Skeletal muscle satellite cell (primary cell): ENCODE data around the gene CDH23.

Source experiments
- H3K27me3 ChIP-seq: 2 replicates; pipeline ENCODE4 v1.7.0; 2013; ENCODE audit warnings: low read length; ENCODE audit not compliant: control insufficient read depth, insufficient read depth
- H3K36me3 ChIP-seq: 2 replicates; pipeline ENCODE4 v1.7.0; 2013; ENCODE audit warnings: mild to moderate bottlenecking, control low read depth, low read length; ENCODE audit not compliant: insufficient read depth
- H3K4me1 ChIP-seq: 2 replicates; pipeline ENCODE4 v1.7.0; 2013; ENCODE audit warnings: low read length; ENCODE audit not compliant: control insufficient read depth, insufficient read depth
- H3K4me2 ChIP-seq: 2 replicates; pipeline ENCODE4 v1.7.0; 2013; ENCODE audit warnings: mild to moderate bottlenecking, low read length
- H3K4me3 ChIP-seq: 2 replicates; pipeline ENCODE4 v1.7.0; 2013; ENCODE audit warnings: low read length
- H3K9ac ChIP-seq: 2 replicates; pipeline ENCODE4 v1.7.0; 2013; ENCODE audit warnings: mild to moderate bottlenecking, low read depth, low read length, moderate library complexity
- H3K9me3 ChIP-seq: replicated peaks from 2 replicates; pipeline ENCODE4 v1.7.0; 2013; ENCODE audit warnings: mild to moderate bottlenecking, control low read depth, low read length

The CDH23 gene

DNA sequence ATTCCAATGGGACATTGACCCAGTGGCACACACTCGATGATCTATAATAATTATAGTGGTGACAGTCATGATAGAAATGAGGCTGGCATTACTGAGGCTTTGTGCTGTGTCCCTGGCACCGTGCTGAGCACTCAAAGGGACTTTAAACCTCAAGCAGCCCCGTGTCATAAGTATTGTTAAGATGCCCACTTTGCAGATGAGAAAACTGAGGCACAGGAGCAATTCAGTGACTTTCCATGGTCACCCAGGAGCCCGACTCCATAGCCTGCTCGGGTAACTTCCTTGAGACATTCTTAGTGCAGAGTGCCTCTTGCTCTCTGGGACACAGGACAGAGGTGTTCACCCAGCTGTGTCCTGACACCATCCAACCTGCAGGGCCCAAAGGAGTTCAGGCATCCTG is 170.3 kb downstream of the CDH23 start:
- H3K9me3 ChIP-seq: no peaks in the 10 kb centered on the region
- H3K27me3 ChIP-seq: peaks cover 51% of the 10 kb centered on the region
- no peak overlapping the region for H3K4me2 ChIP-seq
- no peak overlapping the region for H3K9ac ChIP-seq
- H3K4me3 ChIP-seq: no peak overlapping the region
- H3K36me3 ChIP-seq: no peaks in the 10 kb centered on the region
- no peaks in the 10 kb centered on the region for H3K4me1 ChIP-seq

DNA sequence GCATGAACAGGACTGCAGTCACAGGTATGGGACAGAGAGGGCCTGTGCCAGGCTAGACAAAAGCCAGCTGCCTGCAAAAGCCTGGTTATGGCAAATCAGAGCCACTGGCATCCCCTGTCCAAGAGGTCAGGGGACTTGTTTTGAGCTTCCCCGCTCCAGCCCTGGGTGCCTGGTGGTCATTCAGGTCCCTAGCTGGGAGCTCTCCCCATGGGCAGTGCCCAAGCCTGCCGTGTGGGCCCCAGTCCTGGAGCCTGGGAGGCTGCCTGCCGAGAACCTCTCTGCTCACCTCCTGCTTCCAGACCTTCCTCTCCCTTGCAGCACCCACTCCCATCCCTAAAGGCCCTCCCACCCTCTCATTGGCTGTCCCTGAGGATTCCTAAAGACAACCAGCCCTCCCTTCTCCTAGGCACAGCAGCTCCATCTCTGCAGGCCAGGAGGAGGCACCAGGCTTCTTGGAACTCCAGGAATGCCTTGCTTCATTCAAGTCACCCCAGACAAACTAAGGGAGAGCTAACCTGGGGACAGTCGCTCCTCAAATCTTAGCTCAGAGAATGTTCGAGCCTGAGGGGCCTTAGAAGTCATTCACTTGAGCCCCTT is 172.3 kb downstream of the CDH23 start:
- Histone ChIP-seq H3K4me1 (no peaks in the 10 kb centered on the region), H3K27me3 (peaks cover 59% of the 10 kb centered on the region), H3K4me2 (no peak overlapping the region), H3K36me3 (no peaks in the 10 kb centered on the region), H3K9ac (no peak overlapping the region), H3K9me3 (no peaks in the 10 kb centered on the region), H3K4me3 (no peak overlapping the region)

- no peak overlapping the region for H3K4me2 ChIP-seq
- no peak overlapping the region for H3K9ac ChIP-seq
- H3K4me3 ChIP-seq: no peak overlapping the region
- H3K4me1 ChIP-seq: no peaks in the 10 kb centered on the region
- H3K36me3 ChIP-seq: no peaks in the 10 kb centered on the region
- H3K27me3 ChIP-seq: peaks cover 60% of the 10 kb centered on the region
- no peaks in the 10 kb centered on the region for H3K9me3 ChIP-seq
Observed at GRCh38 chr10:71569775-71570588, 173.3 kb downstream of the CDH23 start.

DNA sequence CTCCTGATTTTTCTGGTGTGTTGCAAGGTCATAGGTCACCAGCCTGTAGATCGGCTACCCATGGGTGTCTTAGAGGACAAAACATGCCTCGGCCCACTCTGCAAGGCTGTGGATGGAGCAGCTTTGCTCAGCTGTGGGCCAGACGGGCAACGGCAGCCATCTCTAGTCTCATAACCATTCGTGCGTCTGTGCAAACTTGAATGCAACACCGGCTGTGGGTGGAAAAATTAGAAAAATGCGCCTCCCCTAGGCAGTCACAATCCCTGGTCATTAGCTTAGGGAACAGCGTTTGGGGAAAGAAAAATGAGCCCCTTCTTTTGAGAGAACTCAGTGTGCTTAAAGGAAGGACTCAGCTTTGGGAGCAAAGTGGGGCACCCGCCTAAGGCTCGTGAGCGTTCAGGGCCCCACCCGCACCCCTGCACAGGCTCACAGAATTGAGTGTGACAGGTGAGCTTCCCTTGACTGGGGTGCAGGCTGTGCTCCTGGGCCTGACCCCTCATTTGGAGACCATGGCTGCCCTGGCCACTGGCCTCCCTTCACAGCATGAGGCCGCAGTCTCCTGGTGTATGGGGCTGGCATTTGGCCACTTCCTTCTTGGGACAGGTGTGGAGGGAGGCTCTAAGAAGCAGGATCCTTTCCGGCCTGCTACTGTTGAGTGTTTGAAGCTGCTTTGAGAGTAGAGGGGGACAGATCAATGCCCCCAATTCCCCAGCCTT is 174.9 kb downstream of the CDH23 start:
- peaks cover 64% of the 10 kb centered on the region for H3K27me3 ChIP-seq
- H3K9me3 ChIP-seq: no peaks in the 10 kb centered on the region
- no peak overlapping the region for H3K4me2 ChIP-seq
- H3K36me3 ChIP-seq: no peaks in the 10 kb centered on the region
- H3K4me1 ChIP-seq: no peaks in the 10 kb centered on the region
- H3K9ac ChIP-seq: no peak overlapping the region
- H3K4me3 ChIP-seq: no peak overlapping the region

GRCh38 chr10:71572962-71573361 is 176.2 kb downstream of the CDH23 start:
- Histone ChIP-seq H3K27me3 (peaks cover 78% of the 10 kb centered on the region), H3K36me3 (no peaks in the 10 kb centered on the region), H3K4me1 (no peaks in the 10 kb centered on the region), H3K9ac (no peak overlapping the region), H3K4me2 (no peak overlapping the region), H3K9me3 (no peaks in the 10 kb centered on the region), H3K4me3 (no peak overlapping the region)

DNA sequence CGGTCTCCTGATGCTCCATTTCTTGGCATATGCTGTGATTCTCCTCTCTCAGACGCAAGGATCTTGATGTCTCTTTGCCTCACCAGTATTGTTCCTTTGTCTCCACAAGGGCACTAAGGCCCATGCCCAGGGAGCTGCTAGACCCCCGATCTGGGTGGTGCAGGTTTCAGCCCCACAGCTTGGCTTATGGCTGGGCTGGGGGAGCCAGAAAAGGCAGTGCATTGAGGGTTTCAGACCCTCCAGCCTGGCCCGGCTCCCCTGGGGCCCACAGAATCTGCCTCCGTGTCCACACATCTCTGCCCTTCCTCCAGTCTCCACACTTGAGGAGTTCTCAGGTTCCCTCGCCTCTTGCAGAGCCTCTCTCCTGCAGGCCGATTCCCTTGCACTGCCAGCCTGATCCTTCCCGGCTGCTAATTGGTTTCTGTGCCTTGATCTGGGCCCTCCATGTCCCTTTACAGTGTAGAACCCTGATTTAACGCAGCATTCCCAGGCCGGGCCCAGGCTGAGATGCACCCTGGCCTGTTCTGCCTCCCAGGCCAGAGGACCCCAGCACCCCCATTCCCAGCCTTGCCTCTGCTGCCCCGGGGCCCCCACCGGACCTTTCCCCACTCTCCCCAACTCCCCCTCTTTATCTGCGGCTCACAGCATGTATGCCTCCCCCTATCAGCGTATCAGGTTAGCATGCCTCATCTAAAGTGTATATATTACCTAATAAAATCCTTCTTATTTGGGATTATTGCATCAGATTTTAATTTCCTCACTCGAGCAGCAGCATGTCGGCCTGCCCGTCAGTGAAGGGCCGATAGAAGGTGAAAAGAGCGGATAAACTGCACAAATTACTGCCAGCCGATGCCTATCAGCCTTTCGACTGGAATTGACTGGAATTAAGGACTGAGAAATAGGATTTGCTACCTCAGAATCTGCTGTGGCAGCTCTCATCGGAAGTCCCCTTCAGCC is 177.1 kb downstream of the CDH23 start:
- no peak overlapping the region for H3K4me3 ChIP-seq
- H3K27me3 ChIP-seq: peaks cover 81% of the 10 kb centered on the region
- H3K36me3 ChIP-seq: no peaks in the 10 kb centered on the region
- no peaks in the 10 kb centered on the region for H3K4me1 ChIP-seq
- no peaks in the 10 kb centered on the region for H3K9me3 ChIP-seq
- H3K4me2 ChIP-seq: no peak overlapping the region
- no peak overlapping the region for H3K9ac ChIP-seq

DNA sequence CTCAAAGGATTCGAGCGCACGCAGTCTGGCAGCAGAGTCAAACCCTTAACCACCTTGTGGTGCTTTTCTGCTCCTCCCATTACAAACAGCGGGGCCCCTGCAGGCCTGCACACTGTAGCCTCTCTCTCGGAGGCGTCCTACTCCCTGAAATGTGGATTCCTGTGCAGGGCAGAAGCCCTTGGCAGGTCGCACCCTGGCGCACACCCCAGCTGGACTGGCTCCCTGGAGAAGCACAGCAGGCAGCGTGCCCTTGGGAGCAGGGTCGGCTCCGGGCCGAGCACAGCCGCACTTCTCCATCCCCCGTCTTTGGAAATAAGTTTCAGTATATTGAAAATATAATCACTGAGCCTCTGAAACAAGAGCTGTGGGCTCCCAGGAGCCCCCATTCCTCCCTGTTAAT is 178.7 kb downstream of the CDH23 start:
- Histone ChIP-seq H3K27me3 (peaks cover 89% of the 10 kb centered on the region), H3K4me2 (no peak overlapping the region), H3K9ac (no peak overlapping the region), H3K4me3 (no peak overlapping the region), H3K36me3 (no peaks in the 10 kb centered on the region), H3K4me1 (no peaks in the 10 kb centered on the region), H3K9me3 (no peaks in the 10 kb centered on the region)

GRCh38 chr10:71575934-71576801 is 179.4 kb downstream of the CDH23 start:
- Histone ChIP-seq H3K27me3 (peaks cover 88% of the 10 kb centered on the region), H3K4me2 (no peak overlapping the region), H3K4me3 (no peak overlapping the region), H3K9me3 (no peaks in the 10 kb centered on the region), H3K36me3 (no peaks in the 10 kb centered on the region), H3K9ac (no peak overlapping the region), H3K4me1 (no peaks in the 10 kb centered on the region)

- no peak overlapping the region for H3K4me2 ChIP-seq
- peaks cover 86% of the 10 kb centered on the region for H3K27me3 ChIP-seq
- no peak overlapping the region for H3K9ac ChIP-seq
- H3K9me3 ChIP-seq: no peaks in the 10 kb centered on the region
- no peak overlapping the region for H3K4me3 ChIP-seq
- no peaks in the 10 kb centered on the region for H3K36me3 ChIP-seq
- H3K4me1 ChIP-seq: no peaks in the 10 kb centered on the region
Observed at GRCh38 chr10:71576842-71577241, 180.1 kb downstream of the CDH23 start.

DNA sequence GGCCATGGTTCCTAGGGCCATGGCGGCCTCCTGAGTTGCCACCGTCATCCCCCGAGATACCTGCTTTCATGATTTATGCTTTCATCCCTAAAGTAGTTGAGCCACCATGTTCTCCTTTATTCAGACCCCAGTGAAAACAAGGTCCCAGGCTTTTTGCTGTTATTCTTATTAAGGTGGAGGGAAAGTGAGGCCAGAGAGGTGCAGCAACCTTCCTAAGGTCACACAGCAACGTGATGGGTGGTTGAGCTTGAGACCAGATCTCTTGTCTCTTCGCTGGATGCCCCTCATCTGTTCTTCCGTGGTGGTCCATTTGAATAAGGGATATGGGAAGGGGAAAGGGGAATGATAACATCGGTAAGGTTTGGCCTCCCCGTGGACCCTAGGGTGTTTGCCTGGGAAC is 180.6 kb downstream of the CDH23 start:
- Histone ChIP-seq H3K36me3 (no peaks in the 10 kb centered on the region), H3K27me3 (peaks cover 81% of the 10 kb centered on the region), H3K4me1 (no peaks in the 10 kb centered on the region), H3K4me2 (no peak overlapping the region), H3K9ac (no peak overlapping the region), H3K4me3 (no peak overlapping the region), H3K9me3 (no peaks in the 10 kb centered on the region)
